Endothelial cell (in vitro differentiated cells): ENCODE results near the gene RBM27. TPM values are rescaled to one million over a fixed set of nuclear protein-coding genes. Genes with fewer than 3 reads are reported as not detected.

ENCODE experiments used
- DNase-seq: peaks from one replicate; pipeline ENCODE4 v3.0.0; 2021; ENCODE audit warnings: low spot score
- H3K27ac Mint-ChIP-seq: one replicate; pipeline ENCODE4 v1.8.0; 2021; ENCODE audit warnings: mixed read lengths, inconsistent platforms; ENCODE audit not compliant: unreplicated experiment
- H3K27me3 Mint-ChIP-seq: one replicate; pipeline ENCODE4 v1.8.0; 2021; ENCODE audit warnings: mild to moderate bottlenecking, moderate library complexity, mixed read lengths, inconsistent platforms; ENCODE audit not compliant: unreplicated experiment
- H3K36me3 Mint-ChIP-seq: one replicate; pipeline ENCODE4 v1.8.0; 2021; ENCODE audit warnings: mild to moderate bottlenecking, low read depth, mixed read lengths, inconsistent platforms; ENCODE audit not compliant: unreplicated experiment
- H3K4me1 Mint-ChIP-seq: one replicate; pipeline ENCODE4 v1.8.0; 2021; ENCODE audit warnings: mild to moderate bottlenecking, mixed read lengths, inconsistent platforms; ENCODE audit not compliant: unreplicated experiment
- H3K4me3 Mint-ChIP-seq: one replicate; pipeline ENCODE4 v1.8.0; 2021; ENCODE audit warnings: mild to moderate bottlenecking, mixed read lengths, inconsistent platforms; ENCODE audit not compliant: unreplicated experiment
- H3K9me3 Mint-ChIP-seq: one replicate; pipeline ENCODE4 v1.8.0; 2021; ENCODE audit warnings: mixed read lengths, inconsistent platforms; ENCODE audit not compliant: unreplicated experiment
- total RNA-seq: library from RNA; stranded (reverse); fragmentation: NEBNext Ultra II Directional; extraction: Animal tissue kit (Norgen Biotek cat#: 25700); gene quantifications from one replicate; pipeline ENCODE4 v1.2.1, GENCODE V29; 2021; ENCODE audit not compliant: unreplicated experiment
- TF ChIP-seq, protein P1 (sequence below): fragments of 200-600 bp; sonication (generic); IDR thresholded peaks from one replicate; pipeline ENCODE4 v1.5.0; 2021; ENCODE audit warnings: antibody characterized with exemption; ENCODE audit not compliant: unreplicated experiment

Gene RBM27
- total RNA-seq, 1 donor from 2014 or later, result 15.2 TPM

DNA sequence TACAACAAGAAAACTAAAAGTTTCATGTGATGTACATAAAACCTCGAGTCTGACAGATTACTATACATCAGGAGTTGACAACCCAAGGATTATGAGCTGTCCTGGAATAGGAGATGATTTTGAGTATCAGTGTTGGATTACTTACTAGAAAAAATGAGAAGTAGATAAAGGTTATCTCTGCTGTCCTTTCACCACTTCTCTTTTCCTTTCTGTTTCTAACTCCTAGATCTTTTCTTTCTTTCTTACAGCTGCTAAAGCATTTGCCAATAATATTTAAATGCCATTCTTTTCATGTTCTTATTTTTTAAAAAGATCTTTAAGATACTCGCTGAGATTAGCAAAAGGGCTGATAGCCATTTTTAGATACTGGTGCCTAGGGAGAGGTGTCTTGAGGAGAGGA is 14.8 kb downstream of the RBM27 start:
- DNase-seq, result no peak
- TF ChIP-seq, protein P1, sequence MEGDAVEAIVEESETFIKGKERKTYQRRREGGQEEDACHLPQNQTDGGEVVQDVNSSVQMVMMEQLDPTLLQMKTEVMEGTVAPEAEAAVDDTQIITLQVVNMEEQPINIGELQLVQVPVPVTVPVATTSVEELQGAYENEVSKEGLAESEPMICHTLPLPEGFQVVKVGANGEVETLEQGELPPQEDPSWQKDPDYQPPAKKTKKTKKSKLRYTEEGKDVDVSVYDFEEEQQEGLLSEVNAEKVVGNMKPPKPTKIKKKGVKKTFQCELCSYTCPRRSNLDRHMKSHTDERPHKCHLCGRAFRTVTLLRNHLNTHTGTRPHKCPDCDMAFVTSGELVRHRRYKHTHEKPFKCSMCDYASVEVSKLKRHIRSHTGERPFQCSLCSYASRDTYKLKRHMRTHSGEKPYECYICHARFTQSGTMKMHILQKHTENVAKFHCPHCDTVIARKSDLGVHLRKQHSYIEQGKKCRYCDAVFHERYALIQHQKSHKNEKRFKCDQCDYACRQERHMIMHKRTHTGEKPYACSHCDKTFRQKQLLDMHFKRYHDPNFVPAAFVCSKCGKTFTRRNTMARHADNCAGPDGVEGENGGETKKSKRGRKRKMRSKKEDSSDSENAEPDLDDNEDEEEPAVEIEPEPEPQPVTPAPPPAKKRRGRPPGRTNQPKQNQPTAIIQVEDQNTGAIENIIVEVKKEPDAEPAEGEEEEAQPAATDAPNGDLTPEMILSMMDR, result no peak
- Mint-ChIP-seq H3K4me3 (no peak overlapping the region), H3K27ac (no peak overlapping the region), H3K9me3 (no peaks in the 10 kb centered on the region), H3K27me3 (no peaks in the 10 kb centered on the region), H3K4me1 (no peaks in the 10 kb centered on the region), H3K36me3 (no peaks in the 10 kb centered on the region)

DNA sequence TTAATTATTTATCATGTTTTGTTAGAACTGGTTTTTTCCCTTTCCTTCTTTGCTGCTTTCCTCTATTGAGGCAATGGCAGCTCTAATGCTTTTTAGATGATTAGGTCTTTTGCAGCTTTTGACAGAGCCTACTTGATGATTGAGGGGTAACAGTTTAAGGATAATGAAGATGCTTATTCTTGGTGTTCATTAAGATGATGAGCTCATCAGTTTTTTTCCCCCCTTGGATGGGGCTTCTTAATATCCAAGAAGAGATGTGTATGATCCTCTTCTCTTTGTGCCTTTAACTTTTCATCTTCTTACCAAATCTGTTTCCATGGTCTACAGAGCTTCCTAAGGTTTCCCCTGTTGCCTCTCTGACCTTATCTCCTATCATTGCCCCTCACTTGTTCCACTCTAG is 15.8 kb downstream of the RBM27 start:
- TF ChIP-seq, protein P1, result no peak
- H3K4me1 Mint-ChIP-seq, result no peaks in the 10 kb centered on the region
- DNase-seq, result no peak
- no peaks in the 10 kb centered on the region for H3K36me3 Mint-ChIP-seq
- H3K27me3 Mint-ChIP-seq, result no peaks in the 10 kb centered on the region
- H3K9me3 Mint-ChIP-seq, result no peaks in the 10 kb centered on the region
- no peak overlapping the region for H3K27ac Mint-ChIP-seq
- H3K4me3 Mint-ChIP-seq, result no peak overlapping the region

DNA sequence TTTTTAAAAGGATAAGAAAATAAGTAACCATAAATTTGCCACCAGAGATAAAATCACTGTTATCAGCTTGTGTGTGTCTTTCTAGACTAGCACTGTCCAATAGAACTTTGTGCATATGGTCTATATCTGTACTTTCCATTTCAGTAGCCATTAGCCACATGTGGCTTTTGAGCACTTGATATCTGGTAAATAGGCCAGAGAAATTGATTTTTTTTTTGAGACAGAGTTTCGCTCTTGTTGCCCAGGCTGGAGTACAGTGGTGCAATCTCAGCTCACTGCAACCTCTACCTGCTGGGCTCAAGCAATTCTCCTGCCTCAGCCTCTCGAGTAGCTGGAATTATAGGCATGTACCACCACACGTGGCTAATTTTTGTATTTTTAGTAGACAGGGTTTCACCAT is 17.8 kb downstream of the RBM27 start:
- Mint-ChIP-seq H3K27ac (no peak overlapping the region), H3K27me3 (no peaks in the 10 kb centered on the region), H3K36me3 (no peaks in the 10 kb centered on the region), H3K4me1 (no peaks in the 10 kb centered on the region), H3K4me3 (no peak overlapping the region), H3K9me3 (no peaks in the 10 kb centered on the region)
- DNase-seq, result no peak
- TF ChIP-seq, protein P1, result no peak

DNA sequence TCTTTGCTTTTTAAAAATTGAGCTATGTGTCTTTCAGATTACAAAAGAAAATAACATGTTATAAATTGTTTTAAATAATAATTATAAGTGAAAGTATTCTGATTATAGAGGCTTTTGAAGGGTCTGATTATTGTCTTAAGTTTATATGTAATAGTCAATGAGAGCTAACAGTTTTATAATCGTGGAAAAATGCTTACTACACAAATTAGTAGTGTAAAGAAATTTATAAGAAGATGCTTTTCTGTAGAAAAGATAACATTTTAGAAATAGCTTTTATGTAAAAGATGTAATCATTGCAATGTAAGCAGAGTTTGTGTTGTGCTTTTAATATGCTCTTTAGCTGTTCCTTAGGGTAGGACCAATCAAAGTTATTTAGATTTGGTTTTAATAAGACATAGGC is 18.6 kb downstream of the RBM27 start:
- Mint-ChIP-seq H3K9me3 (no peaks in the 10 kb centered on the region), H3K27me3 (no peaks in the 10 kb centered on the region), H3K4me1 (no peaks in the 10 kb centered on the region), H3K4me3 (no peak overlapping the region), H3K36me3 (no peaks in the 10 kb centered on the region), H3K27ac (no peak overlapping the region)
- TF ChIP-seq, protein P1, result no peak
- DNase-seq, result no peak

DNA sequence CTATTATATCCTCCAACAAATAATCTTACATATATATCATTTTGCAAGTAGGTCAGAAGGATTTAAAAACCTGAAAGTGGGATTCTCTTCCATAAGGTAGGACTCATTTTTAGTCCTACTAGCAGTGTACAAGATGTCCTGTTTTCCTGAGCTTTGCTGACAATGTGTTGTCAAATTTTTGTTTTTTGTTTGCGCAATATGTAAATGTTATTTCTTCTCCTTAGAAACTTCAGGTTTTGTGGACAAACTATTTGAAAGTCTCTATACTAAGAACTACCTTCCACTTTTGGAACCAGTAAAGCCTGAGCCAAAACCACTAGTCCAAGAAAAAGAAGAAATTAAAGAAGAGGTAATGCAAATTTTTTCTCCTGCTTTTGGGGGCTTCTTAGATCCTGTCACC is 19.8 kb downstream of the RBM27 start:
- H3K27ac Mint-ChIP-seq, result no peak overlapping the region
- no peaks in the 10 kb centered on the region for H3K27me3 Mint-ChIP-seq
- no peaks in the 10 kb centered on the region for H3K36me3 Mint-ChIP-seq
- no peaks in the 10 kb centered on the region for H3K9me3 Mint-ChIP-seq
- H3K4me3 Mint-ChIP-seq, result no peak overlapping the region
- DNase-seq, result no peak
- no peaks in the 10 kb centered on the region for H3K4me1 Mint-ChIP-seq
- TF ChIP-seq, protein P1, result no peak
